Activated CD4-positive, CD25-positive, alpha-beta regulatory T cell (primary cell): ENCODE data around the gene KIAA1328.
A peak's percentile ranks its signal among the peaks of the same experiment; 100 is the strongest.
"Not testable (repeated sequence)": the region's sequence is repeated elsewhere in the genome, so short reads cannot be mapped to it uniquely, and the experiment has no call there.

Experiments
- DNase-seq, 4 experiments: peaks; one replicate each; lab custom pipeline; 2025; lab: John Stamatoyannopoulos, UW

Gene KIAA1328

DNA sequence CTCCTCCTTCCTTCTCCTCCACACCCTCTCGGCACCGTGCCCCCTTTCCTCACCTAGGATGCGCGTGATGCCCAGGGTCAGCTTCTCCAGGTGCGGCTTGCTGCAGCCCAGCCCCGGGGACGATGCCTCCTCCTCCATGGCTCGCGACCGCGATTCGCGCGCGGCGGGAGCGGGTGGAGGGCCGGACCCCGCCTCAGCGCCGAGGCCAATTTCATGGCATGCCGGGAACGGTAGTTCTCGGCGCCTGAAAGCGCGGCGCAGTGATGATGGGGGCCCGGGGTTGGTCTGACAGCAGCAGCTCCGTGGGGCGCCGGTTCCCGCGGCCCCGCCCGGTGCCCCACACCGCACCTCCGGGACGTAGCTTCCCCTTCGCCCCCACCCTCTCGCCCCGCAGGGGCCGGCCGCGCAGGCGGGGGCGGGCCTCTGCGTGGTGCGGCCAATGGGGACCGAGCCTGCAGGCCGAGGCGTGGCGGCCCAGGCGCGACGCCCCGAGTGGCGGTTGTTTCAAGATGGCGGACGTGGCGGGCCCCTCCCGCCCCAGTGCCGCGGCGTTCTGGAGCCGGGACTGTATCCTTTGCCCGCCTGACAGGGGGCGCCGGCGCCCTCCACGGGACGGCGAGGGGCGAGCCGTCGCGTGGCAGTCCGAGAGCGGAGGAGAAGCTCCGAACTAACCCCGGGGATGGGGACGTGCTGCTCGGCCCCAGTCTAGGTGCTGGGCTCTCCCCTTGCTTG, at the start of gene KIAA1328, which contains the start of gene TPGS2:
Gene KIAA1328, plus strand, starts transcription at position 498 of the 732 bp plus-strand sequence. Its CDS starts 12 bp downstream, at position 510.
Gene TPGS2, minus strand, starts transcription at position 373 of the 732 bp plus-strand sequence. Its CDS starts 235 bp downstream, at position 138.
- peak; percentile 62 to 80 (median 75) for DNase-seq

DNA sequence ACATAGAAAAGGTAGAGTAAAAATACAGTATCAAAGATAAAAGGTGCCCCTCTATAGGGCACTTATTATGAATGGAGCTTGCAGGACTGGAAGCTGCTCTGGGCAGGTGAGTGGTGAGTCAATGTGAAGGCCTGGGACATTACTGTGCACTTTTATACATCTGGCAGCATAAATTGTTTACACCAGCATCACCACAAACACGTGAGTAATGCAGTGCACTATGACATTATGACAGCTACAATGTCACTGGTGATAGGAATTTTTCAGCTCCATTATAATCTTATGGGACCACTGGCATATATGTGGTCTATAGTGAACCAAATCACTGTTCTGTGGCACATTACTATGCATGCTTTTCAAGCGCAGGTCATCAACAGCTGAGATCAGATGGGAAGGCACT, 48.2 kb upstream of the KIAA1328 start:
- no peak for DNase-seq

DNA sequence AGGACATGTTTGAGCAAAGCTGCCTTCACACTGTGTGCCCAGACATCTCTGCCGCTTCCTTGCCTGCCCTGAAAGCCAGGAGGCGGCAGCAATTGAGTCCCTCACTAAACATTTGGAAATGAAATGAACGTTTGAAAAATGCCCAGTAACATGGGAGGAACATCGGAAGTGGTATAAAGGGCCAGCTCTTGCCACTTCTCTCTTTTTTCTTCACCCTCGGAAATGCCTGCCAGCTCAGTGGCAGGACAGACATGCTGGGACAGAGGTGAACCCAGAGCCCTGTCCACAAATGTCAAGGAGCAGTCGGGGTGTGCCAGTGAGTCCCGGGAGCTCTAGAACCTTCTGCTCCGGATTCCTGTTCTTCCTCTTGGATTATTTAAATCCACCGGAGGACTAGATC, 46.2 kb upstream of the KIAA1328 start:
- no peak for DNase-seq

DNA sequence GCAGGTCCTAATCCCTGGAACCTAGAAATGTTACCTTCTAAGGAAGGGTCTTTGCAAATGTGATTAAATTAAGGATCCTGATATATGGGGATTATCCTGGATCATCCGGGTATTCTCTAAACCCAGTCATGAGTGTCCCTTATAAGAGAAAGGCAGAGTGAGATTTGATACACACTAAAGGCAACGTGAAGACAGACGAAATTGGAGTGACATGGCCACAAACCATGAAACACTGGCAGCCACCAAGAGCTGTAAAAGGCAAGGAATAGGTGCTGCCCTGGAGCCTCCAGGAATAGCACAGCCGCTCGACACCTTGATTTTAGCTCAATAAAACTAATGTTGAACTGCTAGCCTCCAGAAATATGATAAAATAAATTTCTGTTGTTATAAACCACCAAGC, 45.1 kb upstream of the KIAA1328 start:
- no peak for DNase-seq

DNA sequence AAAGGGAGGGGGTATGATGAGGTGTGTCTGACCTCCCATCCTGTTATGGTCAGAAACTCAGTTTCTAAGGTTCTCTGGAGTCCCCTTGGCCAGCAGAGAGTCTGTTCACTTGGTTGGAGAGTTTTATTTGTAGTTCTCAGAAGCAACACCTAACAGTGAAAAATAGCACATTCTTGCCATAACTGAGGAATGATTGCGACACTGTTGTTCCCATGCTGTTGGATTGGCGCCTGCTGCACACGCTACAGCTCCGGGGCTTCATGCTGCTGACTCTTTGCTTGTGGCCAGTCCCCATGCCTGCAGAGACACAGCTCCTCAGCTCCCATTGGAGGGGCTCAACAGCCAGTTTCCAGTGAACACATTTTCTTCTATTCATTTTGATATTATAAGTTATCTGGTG, 42.2 kb upstream of the KIAA1328 start:
- DNase-seq, result no peak

DNA sequence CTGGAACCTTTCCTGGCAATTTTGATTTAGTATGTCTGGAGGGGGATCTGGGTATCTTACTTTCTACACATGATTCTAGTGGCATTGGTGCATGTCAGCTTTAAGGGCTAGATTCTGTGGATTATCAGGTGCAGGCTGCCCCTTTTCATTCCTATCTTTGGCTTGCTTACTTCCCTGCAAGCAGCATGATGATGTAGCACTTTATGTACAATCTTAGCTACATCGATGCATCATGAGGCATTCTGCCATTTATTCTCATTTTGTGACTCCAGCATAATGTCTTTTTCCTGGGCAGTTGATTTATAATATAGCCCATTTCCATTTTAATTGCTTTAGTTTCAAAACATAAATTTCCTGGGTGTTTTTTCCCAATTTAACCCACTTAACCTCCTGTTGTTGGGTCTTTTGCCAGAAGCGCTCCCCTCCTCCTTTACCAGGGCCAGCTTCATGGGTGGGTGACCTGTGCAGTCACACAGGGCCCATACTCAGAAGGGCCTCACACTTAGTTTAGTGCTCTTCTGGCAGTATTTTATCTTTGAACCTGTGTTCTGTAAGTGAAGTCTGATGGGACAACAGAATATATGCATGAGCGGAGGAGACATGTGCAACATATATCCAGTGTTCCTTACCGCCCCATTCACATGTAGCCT, 36.2 kb upstream of the KIAA1328 start:
- no peak for DNase-seq

DNA sequence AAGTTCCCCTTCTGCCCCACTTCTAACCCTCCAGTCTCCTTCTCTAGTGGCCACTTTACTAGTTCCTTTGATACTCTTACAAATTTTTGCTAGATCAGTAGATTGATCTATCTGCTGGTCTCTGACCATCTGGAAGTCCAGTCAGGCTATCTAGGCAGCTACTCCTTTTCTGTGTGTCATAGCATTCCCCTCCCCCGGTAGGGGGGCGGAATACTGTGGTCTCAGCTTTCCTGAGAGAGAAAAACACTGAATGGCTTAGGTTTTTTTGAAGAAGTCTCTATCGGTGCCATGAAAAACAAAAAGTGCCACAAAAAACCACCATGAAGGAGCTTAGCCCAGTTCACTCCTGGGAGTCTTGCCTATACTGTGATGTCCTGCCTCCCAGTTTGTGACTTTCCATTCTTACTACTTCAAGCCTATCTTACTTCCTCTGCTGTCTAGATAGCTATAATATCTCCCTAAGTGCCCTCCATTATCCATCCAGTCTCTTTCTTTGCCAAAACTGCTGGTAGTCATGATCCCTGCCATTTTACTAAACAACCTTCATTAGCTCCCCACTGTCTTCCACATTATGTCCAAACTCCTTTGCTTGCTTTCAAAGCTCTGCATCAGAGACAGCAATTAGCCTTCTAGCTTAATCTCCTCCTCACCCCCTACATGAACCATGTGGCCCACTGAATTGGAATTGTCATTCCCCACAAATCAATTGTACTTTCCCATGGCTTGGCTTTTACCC, 30.0 kb upstream of the KIAA1328 start:
- no peak for DNase-seq

DNA sequence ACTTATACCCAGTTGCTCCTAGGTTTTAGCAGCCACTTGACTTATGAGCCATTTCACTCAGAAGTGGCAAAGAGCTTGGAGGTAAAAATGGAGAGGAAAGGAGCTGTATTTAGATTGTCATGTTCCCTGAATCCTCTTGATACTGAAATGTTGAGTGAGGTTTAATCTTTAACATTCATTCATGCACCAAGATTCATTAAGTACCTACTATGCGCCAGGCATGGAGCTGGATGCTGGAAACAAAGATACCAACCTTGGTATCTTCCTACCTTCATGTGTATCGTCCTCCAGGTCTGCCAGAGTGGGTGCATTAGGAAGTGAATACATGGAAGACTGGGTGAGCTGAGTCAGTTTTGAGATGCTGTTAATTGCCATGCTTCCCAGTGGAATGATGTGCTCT, 23.8 kb upstream of the KIAA1328 start:
- no peak for DNase-seq

DNA sequence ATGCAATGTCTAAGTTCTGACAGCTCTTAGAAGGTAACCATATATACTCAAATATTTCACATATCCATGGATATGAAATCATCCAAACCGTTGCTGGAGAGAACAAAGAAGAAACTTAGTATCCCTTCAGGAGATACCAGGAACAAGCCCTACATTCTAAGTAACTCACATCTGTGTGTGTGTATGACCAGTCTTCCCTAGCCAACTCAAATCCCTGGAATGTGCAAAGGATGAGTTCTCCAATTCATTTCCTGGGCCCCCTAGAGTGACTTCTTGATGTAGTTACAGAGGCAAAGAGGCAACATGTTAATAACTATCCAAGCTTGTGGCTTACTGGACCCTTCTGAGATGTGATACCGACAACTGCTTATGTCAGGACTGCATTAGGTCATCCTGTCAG, 20.2 kb upstream of the KIAA1328 start:
- DNase-seq, result no peak

DNA sequence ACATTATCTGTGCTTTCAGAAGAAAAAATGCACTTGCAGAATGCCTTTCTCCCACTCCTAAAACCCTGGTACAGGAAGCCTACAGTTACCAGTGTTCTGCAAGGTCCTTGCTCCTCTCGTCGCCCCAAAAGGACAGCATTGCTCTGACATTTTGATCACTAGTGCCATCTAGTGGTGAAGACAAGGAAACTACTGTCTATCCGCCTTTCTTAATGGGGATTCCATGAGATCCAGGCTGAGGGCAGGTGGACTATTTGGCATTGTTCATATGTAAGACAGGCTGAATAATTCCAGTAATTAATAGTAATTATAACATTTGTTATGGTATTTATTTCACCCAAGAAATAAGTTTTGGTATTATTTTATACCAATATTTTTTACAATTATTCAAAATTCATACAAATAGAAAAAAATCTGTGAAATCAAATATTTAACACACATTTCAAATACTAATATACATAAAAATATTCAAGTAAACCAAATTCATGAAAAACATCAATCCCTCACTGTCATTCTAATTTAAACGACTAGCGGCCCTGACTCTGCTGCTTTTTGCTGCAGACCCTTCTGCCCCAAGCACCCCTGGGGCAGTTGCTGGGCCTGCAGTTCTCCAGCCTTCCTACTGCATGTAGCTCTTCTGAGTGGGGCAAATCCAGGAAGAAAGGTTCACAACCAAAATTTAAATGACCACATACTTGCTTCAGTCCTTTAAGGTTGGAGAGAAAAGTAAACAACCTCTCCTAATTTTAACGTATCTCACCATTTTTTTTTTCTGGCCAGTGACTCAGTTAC, 19.1 kb upstream of the KIAA1328 start:
- peak in 1 of 4 experiments; percentile 2 for DNase-seq

DNA sequence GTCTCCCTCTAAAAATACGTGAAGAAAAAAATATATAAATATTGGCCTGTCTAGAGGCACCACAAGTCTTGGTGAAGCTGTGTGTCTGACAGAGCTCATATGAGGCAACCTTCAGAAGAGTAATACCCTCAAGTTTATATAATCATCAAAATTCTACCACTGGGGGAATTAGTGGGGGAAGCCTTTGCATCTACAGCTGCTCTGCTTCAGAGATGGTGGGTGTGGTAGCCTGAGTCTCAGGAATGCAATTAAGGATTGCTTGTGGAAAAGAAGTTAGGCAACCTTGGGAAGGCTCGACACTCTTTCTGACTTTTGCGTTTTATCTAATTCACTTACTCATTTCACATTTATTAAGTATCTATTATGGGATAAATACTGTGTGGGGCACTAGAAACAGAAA, 17.5 kb upstream of the KIAA1328 start:
- DNase-seq, result no peak

DNA sequence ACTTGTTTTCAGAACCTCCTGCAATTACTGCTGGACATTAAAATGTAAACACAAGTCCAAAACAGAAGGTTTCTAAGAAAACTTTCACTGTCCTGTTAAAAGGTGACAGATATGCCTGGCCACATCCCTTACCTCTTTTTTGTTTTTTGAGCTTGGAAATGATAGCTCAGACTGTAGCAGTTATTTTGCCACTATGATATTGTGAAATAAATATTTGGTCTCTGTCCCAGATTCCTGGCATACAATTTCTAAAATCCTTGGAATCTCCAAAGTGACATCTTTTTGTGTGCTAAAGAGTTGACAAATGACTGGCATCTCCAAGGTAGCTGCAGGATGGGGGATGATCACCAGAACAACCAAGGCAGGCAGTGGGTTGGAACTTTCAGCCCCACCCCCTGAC, 17.0 kb upstream of the KIAA1328 start:
- no peak for DNase-seq

DNA sequence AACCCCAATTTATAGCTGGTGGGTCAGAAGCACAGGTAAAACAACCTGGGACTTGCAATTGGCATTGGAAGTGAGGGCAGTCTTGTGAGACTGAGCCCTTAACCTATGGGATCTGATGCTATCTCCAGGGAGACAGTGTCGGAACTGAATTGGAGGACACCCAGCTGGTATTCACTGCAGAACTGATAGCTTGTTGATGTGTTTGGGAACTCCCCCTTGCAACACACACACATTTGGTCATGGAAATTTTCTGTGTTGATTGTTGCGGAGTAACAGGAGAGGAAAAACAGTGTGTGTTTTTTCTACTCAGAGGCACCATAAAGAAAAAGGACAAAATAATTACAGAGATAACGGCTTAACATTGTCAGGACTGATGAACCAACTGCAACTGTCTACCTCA, 16.2 kb upstream of the KIAA1328 start:
- no peak for DNase-seq

DNA sequence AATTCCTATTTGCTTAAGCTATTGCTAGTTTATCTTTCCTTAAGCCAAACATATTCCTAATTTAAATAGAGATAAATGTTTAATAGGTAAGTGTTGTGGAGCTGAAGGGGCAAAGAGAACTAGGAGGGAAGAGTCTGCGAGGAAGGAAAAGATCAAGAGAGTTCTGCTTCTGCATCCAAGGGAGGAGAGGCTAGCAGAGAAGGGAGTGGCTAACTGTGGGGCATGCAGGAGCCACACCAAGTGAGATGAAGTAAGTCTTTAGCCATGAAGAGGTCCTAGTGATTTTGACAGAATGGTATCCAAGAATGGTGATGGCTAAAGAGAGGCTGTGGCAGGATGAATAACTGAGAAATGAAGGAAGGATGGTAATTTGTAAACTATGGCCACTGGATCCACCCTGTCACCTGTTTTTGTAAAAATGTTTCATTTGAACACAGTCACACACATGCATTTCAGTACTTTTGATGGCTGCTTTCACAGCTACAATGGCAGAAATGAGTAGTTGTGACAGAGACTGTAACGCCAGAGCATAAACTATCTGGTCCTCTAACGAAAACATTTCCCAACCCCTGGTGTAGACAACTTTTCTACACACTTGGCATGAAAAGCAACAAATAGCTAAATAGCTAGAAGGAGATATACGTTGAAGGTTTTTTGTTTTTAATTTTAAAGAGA, 15.7 kb upstream of the KIAA1328 start:
- DNase-seq, result no peak

DNA sequence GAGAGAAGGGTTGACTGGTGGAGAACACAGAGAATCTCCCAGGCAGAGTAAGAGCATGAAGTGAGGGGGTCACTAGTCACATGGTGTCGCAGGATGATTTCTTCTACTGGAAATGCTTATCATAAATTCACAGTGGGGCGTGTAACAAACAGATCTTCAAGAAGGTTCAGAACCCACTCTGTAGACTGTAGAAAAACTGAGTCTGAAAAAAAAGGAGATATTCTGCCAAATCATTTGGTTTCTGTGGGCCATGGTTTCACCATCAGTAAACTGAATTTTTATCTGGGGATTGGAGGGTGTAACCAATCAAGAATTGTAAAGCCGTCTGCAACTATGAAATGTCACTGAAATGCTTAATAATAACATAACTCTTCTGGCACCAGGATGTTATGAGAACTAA, 15.1 kb upstream of the KIAA1328 start:
- no peak for DNase-seq

DNA sequence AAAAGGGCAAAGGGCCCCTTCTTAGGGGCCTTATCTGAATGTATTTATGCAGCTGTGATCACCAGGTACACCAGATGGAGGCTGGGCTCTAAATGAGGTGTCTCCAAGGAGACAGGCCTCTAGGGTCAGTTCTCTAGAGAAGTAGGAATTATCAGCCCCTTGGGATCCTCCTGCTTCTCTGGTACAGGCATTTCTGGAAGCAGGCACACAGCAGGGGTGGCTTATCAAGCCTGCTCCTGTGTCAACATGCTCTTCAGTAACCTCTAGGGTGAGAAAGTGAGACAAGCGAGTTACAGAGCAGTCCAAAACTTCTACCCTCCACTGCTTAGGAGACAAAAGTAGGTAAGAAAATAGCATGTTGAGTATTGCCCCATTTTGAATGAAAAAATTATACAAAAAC, 13.9 kb upstream of the KIAA1328 start:
- no peak for DNase-seq

DNA sequence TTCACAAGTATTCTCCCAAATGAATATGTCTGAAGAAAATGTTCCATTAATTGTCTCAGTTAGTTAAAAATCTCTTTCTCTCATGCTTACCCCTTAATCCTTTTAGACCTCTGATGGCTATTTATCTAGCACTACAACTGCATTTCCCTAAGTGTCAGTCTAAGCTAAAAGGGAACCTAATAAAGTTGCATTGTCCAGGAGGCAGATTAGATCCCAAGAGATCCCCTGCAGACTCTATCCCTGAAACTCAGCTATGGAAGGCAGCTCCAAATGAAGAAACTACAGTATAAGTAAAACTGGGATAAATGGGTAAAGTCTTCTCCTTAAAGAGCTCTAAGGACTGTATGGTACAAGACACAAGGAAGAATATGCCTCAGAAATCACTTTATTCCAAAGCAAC, 12.8 kb upstream of the KIAA1328 start:
- not testable (repeated sequence) for DNase-seq

DNA sequence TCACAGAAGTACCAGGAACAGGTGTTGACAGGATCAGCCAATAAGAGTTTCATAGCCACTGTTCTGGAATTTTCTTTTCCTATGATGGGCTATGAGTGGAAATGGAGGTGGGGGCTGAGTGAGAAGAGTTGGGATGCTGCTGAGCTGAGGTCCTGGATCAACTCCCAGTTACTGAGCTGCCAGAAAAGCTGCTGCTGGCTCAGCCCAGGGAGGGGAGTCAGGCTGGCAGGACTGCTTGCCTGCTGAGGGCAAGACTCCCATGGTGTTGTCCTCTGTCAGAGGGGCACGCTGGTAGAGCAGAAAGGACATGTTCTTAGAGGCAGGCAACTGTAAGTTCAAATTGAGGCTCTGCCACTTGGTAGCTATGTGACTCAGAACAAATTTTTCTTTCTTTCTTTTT, 11.9 kb upstream of the KIAA1328 start:
- DNase-seq, result no peak

DNA sequence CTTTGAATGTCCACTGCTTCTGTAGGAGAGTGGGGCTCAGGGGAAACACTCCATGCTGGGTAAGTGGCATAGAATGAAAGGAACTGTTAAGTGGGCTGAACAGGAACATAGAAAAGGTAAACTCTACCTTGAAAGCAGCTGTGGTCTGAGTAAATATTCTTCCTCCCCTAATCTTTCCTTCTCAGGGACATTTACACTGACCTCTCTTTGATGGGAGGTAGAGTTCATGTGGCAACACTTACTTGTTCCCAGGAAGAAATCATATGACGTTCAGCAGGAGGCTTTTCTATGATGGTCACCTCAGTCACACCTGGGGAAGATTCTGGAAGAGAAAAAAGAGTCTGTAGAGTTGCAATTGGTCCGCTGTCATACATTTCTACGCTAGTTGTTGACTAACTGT, 10.3 kb upstream of the KIAA1328 start:
- no peak for DNase-seq

DNA sequence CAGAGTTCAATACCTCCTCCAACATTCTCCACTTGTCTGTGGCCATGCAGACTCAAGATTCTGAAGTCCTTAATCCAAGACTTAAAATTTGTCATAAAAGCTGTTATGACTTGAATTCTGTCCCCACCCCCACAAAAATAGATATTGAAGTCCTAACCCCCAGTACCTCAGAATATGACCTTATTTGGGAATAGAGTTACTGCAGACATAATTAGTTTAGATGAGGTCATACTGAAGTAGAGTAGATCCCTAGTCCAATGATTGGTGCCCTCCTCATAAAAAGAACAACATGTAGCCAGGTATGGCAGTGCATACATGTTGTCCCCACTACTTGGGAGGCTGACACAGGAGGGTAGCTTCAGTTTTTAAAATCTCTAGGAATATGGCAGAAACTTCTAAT, 9.3 kb upstream of the KIAA1328 start:
- no peak for DNase-seq

DNA sequence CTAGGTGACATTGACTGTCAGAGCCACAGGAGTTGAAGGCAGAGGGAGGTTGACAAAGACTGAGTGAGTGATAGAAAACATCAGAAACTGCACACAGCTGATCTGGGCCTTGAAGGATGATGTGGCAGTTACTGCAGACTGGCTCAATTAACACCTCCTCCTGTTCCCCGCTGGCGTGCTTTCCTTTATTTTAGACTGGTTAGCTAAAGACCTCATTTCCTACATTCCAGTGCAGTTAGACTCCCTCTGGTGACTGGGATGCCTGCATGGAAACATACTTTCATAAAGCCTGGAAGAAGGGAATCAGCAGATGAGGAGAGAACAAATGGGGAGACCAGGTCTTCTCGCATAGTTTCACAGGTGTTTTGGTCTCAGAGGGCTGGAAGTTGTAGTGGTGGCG, 7.2 kb upstream of the KIAA1328 start:
- no peak for DNase-seq

DNA sequence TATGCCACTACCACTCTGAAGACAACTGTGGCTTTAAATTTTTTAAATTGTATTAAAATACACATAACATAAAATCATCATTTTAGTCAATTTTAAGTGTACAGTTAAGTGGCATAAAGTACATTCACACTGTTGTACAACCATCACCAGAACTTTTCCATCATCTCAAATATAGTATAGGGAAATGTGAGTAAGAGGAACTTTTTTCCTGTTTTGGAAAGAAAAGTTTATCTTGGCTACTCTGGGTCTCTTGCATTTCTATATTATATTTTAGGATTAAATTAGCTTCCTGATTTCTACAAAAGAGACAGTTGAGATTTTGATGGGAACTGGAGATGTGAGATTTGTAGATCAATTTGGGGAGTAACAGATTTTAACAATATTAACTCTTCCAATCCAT, 3.4 kb upstream of the KIAA1328 start:
- DNase-seq, result no peak
